ENCODE data around the gene NUDT1. TPM values are rescaled to one million over a fixed set of nuclear protein-coding genes. Genes with fewer than 3 reads are reported as not detected.

Gene NUDT1
- total RNA-seq, 2 donors from 2014 or later, result 56.0 to 84.7 TPM

DNA sequence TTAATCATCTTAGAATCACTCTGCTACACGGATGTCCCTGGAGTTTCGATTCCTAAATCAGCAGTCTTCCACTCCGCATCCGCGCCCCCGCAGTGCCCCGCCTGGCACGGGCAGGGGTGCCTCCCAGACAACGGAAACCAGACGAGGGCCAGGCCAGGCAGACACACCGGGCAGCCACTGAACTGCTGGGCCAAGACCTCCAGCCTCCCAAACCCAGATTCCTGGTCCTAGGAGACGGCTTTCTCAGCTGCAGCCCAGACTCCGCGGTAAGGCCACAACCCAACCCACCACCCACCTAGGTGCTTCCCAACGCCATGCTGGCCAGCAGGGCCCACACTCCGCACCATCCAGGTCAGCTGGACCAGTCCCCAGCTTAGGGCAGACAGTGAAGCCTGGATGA is 42.5 kb upstream of the NUDT1 start:
- Histone ChIP-seq H3K4me3 (ENCODE audit: low read length) (no peak overlapping the region), H3K27me3 (ENCODE audit: control insufficient read depth, insufficient read depth, low read length, poor library complexity, severe bottlenecking) (no peaks in the 10 kb centered on the region), H3K9me3 (ENCODE audit: control insufficient read depth, low read length) (peaks cover 5% of the 10 kb centered on the region), H3K27ac (ENCODE audit: low read depth, low read length) (no peak overlapping the region), H3K9ac (ENCODE audit: extremely low read depth, low read length, poor library complexity, severe bottlenecking) (no peak overlapping the region), H3K36me3 (ENCODE audit: control insufficient read depth, insufficient read depth, low read length) (peaks cover 37% of the 10 kb centered on the region), H3K4me1 (ENCODE audit: control insufficient read depth, insufficient read depth, low read length) (peaks cover 11% of the 10 kb centered on the region)
- peak; percentile 35 for DNase-seq
- H3K4me1 Mint-ChIP-seq, result peaks cover 23% of the 10 kb centered on the region
- H3K27me3 Mint-ChIP-seq (ENCODE audit: insufficient read depth), result no peaks in the 10 kb centered on the region
- peaks cover 5% of the 10 kb centered on the region for H3K9me3 Mint-ChIP-seq
- whole genome bisulfite sequencing, 2 experiments (ENCODE audit: insufficient coverage in 1 of 2, insufficient read length in 1 of 2), result 89 to 91% methylated on average over 9 to 16 of the region's 16 CpGs
- no peak overlapping the region for H3K4me3 Mint-ChIP-seq
- H3K36me3 Mint-ChIP-seq (ENCODE audit: low read depth), result peaks cover 47% of the 10 kb centered on the region
- no peak overlapping the region for H3K27ac Mint-ChIP-seq
- TF ChIP-seq, protein P1, sequence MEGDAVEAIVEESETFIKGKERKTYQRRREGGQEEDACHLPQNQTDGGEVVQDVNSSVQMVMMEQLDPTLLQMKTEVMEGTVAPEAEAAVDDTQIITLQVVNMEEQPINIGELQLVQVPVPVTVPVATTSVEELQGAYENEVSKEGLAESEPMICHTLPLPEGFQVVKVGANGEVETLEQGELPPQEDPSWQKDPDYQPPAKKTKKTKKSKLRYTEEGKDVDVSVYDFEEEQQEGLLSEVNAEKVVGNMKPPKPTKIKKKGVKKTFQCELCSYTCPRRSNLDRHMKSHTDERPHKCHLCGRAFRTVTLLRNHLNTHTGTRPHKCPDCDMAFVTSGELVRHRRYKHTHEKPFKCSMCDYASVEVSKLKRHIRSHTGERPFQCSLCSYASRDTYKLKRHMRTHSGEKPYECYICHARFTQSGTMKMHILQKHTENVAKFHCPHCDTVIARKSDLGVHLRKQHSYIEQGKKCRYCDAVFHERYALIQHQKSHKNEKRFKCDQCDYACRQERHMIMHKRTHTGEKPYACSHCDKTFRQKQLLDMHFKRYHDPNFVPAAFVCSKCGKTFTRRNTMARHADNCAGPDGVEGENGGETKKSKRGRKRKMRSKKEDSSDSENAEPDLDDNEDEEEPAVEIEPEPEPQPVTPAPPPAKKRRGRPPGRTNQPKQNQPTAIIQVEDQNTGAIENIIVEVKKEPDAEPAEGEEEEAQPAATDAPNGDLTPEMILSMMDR (conservative IDR thresholded peaks at IDR 0.05), result no peak

DNA sequence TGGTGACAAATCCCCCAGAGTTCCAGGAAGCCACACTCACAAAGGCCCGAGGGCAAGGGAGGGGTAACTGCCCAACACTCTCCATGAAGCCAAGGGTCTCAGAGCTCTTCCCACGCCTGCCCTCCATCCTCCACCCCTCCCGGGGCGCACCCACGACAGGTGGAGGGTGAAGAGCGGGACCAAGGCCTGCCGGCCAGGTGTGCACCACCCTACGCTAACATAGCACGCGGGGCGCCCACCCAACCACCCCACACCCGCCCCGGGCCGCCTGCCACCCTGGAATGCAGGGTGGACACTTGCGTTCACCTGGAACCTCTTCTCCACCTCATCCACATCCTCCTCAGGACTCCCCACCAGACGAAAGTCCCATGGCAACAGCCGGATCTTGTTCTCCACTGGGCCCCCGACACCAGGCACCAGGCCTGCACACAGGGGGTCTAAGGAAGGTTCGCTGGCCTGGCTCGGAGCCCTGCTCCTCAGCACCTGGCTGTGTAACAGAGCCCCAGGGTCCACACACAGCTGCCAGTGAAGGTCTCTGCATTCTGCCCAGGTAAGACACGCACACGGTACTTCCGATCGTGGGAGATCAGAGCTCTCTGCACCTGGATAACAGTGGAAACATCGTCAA is 42.0 kb upstream of the NUDT1 start:
- TF ChIP-seq, protein P1 (conservative IDR thresholded peaks at IDR 0.05), result no peak
- no peak overlapping the region for H3K4me3 Mint-ChIP-seq
- DNase-seq, result no peak
- Histone ChIP-seq H3K27ac (ENCODE audit: low read depth, low read length) (no peak overlapping the region), H3K36me3 (ENCODE audit: control insufficient read depth, insufficient read depth, low read length) (peaks cover 40% of the 10 kb centered on the region), H3K9ac (ENCODE audit: extremely low read depth, low read length, poor library complexity, severe bottlenecking) (no peak overlapping the region), H3K4me1 (ENCODE audit: control insufficient read depth, insufficient read depth, low read length) (peaks cover 11% of the 10 kb centered on the region), H3K9me3 (ENCODE audit: control insufficient read depth, low read length) (peaks cover 3% of the 10 kb centered on the region), H3K4me3 (ENCODE audit: low read length) (no peak overlapping the region), H3K27me3 (ENCODE audit: control insufficient read depth, insufficient read depth, low read length, poor library complexity, severe bottlenecking) (no peaks in the 10 kb centered on the region)
- H3K27me3 Mint-ChIP-seq (ENCODE audit: insufficient read depth), result no peaks in the 10 kb centered on the region
- peak overlapping the region; percentile 20 for H3K27ac Mint-ChIP-seq
- WGBS, 2 experiments (ENCODE audit: insufficient coverage in 1 of 2, insufficient read length in 1 of 2), result 93 to 95% methylated on average over 9 to 25 of the region's 25 CpGs
- peaks cover 5% of the 10 kb centered on the region for H3K9me3 Mint-ChIP-seq
- peaks cover 23% of the 10 kb centered on the region for H3K4me1 Mint-ChIP-seq
- peaks cover 48% of the 10 kb centered on the region for H3K36me3 Mint-ChIP-seq (ENCODE audit: low read depth)

DNA sequence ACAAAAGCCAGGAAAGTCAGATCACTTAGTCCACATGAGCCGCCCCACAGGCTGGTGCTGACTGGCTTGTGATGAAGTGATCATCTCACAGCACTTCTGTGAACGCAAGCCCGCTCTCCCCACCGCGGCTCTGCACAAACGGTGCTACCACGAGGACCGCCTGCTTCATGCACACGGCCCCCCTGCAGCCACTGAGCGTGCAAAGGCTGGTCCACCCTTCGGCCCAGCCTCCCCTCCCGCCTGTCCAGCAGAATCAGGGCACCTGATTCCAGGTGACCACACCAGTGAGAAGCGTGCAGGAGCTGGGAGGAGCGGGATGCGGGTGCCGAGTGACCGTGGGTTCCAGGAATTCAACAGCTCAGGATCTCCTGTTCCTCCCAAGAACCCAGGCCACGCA is 41.4 kb upstream of the NUDT1 start:
- H3K27me3 ChIP-seq (ENCODE audit: control insufficient read depth, insufficient read depth, low read length, poor library complexity, severe bottlenecking), result no peaks in the 10 kb centered on the region
- peaks cover 35% of the 10 kb centered on the region for H3K36me3 ChIP-seq (ENCODE audit: control insufficient read depth, insufficient read depth, low read length)
- no peak overlapping the region for H3K9ac ChIP-seq (ENCODE audit: extremely low read depth, low read length, poor library complexity, severe bottlenecking)
- H3K4me1 ChIP-seq (ENCODE audit: control insufficient read depth, insufficient read depth, low read length), result peaks cover 11% of the 10 kb centered on the region
- peak; percentile 34 for DNase-seq
- Mint-ChIP-seq H3K4me3 (no peak overlapping the region), H3K4me1 (peaks cover 21% of the 10 kb centered on the region), H3K27me3 (ENCODE audit: insufficient read depth) (no peaks in the 10 kb centered on the region), H3K36me3 (ENCODE audit: low read depth) (peaks cover 48% of the 10 kb centered on the region), H3K27ac (peak overlapping the region; percentile 20), H3K9me3 (peaks cover 1% of the 10 kb centered on the region)
- whole genome bisulfite sequencing, 2 experiments (ENCODE audit: insufficient coverage in 1 of 2, insufficient read length in 1 of 2), result 93 to 97% methylated on average over 16 to 18 of the region's 18 CpGs
- H3K27ac ChIP-seq (ENCODE audit: low read depth, low read length), result no peak overlapping the region
- no peak overlapping the region for H3K4me3 ChIP-seq (ENCODE audit: low read length)
- TF ChIP-seq, protein P1 (conservative IDR thresholded peaks at IDR 0.05), result no peak
- no peaks in the 10 kb centered on the region for H3K9me3 ChIP-seq (ENCODE audit: control insufficient read depth, low read length)

All from endodermal cell (in vitro differentiated cells).